Raji (cell line): ENCODE results near the gene MKRN1.

Source experiments
- POLR2A ChIP-seq: IDR thresholded peaks from 2 replicates; pipeline ENCODE4 v1.6.1; 2011; ENCODE audit warnings: low read depth, low read length, control low read depth; ENCODE audit not compliant: insufficient read depth

Gene MKRN1

DNA sequence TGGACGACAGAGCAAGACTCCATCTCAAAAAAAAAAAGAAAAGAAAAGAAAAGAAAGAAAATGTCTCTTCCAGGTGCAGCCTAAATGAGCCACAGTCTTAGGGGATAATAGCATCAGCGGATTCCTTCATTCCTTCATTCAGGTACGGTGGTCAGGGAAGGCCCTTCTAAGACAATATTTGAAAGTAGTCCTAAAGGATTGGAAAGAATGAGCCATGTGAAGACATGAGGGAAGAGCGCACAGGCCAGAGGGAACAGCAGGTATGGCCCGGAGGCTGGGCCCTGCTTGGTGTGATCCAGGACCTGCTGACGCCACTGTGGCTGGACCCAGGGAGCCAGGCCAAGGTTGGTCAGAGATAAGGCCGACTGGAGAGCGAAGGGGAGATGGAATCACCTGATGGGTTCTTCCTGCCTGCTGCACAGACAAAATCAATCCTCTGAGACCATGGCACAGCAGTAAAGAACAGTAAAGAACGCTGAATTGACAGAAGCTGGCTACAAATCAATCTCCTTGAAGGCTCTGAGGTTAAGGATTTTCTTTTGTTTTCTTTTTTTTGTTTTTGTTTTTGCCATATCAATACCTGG lies 16.3 kb upstream of the MKRN1 start:
- TF ChIP-seq POLR2A: no peak

GRCh38 chr7:140494867-140495266 lies 15.6 kb upstream of the MKRN1 start:
- no peak for TF ChIP-seq POLR2A

GRCh38 chr7:140489026-140489359 lies 9.7 kb upstream of the MKRN1 start:
- TF ChIP-seq POLR2A: no peak

GRCh38 chr7:140485500-140486265 lies 6.4 kb upstream of the MKRN1 start:
- no peak for TF ChIP-seq POLR2A

DNA sequence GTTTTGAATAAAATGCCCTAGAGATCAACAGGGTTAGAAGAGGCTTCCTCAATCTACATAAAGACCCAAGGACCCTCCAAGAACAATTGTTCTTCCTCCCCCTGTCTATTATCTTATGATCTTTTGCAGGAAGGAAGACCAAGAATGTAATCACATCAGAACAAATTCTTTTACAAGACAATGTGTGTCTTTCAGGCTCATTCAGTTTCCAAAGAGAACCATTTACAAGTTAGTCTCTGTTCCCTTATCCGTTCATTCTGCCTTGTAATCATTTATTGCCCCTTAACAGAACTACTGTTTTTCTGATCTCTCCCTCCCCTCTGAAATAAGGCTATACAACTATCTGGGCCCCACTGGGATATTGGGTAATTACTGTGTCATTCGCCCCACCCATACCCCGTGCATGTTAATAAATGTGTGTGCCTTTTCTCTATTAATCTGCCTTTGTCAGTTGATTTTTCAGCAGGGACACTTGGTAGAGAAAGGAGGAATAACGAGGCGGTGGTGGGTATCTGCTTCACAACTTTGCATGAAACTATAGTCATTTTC lies 5.7 kb upstream of the MKRN1 start:
- no peak for TF ChIP-seq POLR2A

DNA sequence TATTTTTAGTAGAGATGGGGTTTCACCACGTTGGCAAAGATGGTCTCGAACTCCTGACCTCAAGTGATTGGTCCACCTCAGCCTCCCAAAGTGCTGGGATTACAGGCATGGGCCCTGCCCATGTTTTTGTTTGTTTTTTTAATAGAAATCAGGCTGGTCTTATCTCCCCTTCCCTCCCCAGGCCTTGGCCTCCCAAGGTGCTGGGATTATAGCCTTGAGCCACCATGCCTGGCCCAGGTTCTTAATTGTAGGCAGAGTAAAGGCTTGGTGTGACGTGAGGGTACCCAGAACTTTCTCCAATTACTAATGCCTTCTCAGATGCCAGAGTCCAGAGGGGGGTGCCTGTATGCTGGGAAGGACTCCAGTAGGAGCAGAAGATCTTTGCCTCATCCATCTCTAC lies 5.2 kb upstream of the MKRN1 start:
- no peak for TF ChIP-seq POLR2A

DNA sequence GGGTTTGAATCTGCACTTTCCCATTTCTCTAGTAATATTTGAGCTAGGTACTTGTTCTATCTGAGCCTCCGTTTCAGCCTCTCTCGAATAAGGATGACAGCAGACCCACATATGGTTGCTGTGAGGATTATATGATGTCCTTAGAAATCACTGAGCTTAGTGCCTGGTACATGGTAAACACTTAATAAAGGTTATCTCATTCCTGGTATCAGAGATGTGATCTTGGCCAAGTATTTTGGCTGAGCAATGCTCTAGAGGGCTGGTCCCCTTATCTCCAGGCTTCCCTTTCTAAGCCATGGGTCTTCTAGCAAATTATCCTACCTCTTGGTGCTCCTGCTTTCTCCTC lies 407 bp upstream of the MKRN1 start:
- TF ChIP-seq POLR2A: no peak

GRCh38 chr7:140478246-140479061 lies 851 bp downstream of the MKRN1 start:
- TF ChIP-seq POLR2A: no peak

DNA sequence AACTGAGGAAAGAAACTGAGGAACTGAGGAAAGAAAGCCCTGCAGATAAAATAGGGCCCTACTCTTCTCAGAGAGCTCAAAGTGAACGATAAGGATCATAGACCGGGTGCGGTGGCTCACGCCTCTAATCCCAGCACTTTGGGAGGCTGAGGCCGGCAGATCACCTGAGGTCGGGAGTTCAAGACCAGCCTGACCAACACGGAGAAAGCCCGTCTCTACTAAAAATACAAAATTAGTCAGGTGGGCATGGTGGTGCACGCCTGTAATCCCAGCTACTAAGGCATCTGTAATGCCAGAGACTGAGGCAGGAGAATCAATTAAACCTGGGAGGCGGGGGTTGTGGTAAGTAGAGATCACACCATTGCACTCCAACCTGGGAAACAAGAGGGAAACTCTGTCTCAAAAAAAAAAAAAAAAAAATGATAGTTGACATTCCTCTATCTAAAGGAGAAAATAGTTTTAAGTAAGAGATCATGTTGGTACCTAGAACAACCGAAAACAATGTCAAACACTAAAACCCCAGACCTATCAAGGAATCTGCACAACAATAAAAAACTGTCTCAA lies 2.5 kb downstream of the MKRN1 start:
- TF ChIP-seq POLR2A: no peak

GRCh38 chr7:140475747-140476333 lies 3.5 kb downstream of the MKRN1 start:
- TF ChIP-seq POLR2A: no peak

DNA sequence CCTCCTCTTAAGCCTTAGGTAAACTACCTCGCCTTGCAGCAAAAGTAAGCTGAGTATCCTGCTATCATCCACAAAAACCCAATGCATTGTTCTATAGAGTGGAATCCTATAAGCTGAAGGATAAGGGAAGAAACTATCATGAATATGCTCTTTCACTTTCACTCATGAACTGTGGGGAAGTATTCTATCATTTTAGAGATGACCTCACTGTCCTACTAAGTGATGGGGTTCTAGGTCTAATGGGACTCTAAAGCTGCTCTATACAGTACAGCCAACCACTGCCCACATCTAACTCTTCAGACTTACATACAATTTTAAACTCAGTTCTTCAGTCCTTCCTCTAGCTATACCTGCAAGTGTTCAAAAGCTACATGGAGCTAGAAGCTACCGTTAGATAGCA lies 16.2 kb downstream of the MKRN1 start:
- TF ChIP-seq POLR2A: no peak

DNA sequence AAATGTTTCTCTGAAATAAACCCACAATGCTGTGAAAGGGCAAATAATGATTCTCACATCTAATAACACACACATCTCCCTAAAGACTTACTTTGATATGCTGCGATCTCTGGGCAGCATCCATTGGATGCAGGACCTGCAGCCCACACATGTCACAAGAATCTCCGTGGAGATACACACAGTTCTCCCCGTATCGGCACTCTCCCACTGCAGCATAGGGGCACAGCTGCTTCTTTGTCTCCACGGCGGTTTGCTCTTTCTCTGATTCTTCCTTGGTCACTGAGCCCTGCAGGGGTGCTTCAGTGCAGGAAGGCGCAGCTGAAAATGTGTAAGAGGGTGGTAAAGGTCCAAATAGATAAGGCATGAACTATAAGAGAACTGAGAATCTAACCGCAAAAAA lies 20.4 kb downstream of the MKRN1 start:
- TF ChIP-seq POLR2A: no peak

DNA sequence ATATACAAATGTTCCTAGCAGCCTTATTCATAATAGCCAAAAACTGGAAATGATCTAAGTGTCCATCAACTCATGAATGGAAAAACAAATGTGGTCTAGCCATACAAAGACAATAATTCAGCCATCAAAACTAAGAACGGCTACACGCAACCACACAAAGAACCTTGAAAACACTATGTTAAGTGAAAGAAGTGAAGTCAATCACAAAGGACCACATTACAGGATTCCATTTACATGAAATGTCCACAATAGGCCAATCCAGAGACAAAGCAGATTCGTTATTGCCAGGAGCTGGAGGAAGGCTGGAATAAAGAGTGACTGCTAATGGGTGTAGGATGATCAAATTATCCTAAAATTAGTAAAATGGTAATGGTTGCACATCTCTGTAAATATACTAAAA lies 21.1 kb downstream of the MKRN1 start:
- TF ChIP-seq POLR2A: no peak

GRCh38 chr7:140456551-140457051 lies 22.7 kb downstream of the MKRN1 start:
- no peak for TF ChIP-seq POLR2A

GRCh38 chr7:140455743-140456142 lies 23.6 kb downstream of the MKRN1 start:
- TF ChIP-seq POLR2A: no peak

- no peak for TF ChIP-seq POLR2A
Observed at GRCh38 chr7:140454657-140455015, 24.7 kb downstream of the MKRN1 start.

- TF ChIP-seq POLR2A: no peak
Observed at GRCh38 chr7:140453273-140453672, 26.0 kb downstream of the MKRN1 start.
